ENCODE measurements around the gene MGAT5. TPM values are rescaled to one million over a fixed set of nuclear protein-coding genes. Genes with fewer than 3 reads are reported as not detected.

Gene MGAT5, protein sequence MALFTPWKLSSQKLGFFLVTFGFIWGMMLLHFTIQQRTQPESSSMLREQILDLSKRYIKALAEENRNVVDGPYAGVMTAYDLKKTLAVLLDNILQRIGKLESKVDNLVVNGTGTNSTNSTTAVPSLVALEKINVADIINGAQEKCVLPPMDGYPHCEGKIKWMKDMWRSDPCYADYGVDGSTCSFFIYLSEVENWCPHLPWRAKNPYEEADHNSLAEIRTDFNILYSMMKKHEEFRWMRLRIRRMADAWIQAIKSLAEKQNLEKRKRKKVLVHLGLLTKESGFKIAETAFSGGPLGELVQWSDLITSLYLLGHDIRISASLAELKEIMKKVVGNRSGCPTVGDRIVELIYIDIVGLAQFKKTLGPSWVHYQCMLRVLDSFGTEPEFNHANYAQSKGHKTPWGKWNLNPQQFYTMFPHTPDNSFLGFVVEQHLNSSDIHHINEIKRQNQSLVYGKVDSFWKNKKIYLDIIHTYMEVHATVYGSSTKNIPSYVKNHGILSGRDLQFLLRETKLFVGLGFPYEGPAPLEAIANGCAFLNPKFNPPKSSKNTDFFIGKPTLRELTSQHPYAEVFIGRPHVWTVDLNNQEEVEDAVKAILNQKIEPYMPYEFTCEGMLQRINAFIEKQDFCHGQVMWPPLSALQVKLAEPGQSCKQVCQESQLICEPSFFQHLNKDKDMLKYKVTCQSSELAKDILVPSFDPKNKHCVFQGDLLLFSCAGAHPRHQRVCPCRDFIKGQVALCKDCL
- 10 to 100 TPM in 2 of 4 donors, 1 to 10 TPM in 2; 5.6 to 27.4 (median 12.3) TPM for polyA plus RNA-seq
- long read RNA-seq, donor 1, result 0 reads
- long read RNA-seq, donor 2, partial matches to known transcripts, result 0 of 1 reads
- long read RNA-seq, donor 2, other reads (novel, unspliced or antisense), result 0 of 1 reads
- long read RNA-seq, donor 3, result 0 reads
- long read RNA-seq, donor 4, result 0 reads
- long read RNA-seq, donor 5, result 0 reads
- long read RNA-seq, donor 6, result 0 reads
- long read RNA-seq, donor 7, result 0 reads
- long read RNA-seq, donor 8, result 0 reads
- long read RNA-seq, donor 9, result 0 reads
- long read RNA-seq, donor 10, full-length matches to known transcripts, result 3 of 3 reads
- long read RNA-seq, donor 10, partial matches to known transcripts, result 0 of 3 reads
- long read RNA-seq, donor 10, other reads (novel, unspliced or antisense), result 0 of 3 reads

- Histone ChIP-seq H3K36me3 (ENCODE audit: control insufficient read depth in 3 of 3, insufficient read depth in 2 of 3, low read depth in 1 of 3, low read length in 3 of 3) (peaks cover 3 to 13% (median 8%) of the 10 kb centered on the region in 3 donors), H3K27me3 (ENCODE audit: control insufficient read depth in 3 of 3, insufficient read depth in 3 of 3, low read length in 3 of 3) (no peaks in the 10 kb centered on the region), H3K4me1 (ENCODE audit: control insufficient read depth in 3 of 3, insufficient read depth in 2 of 3, low read depth in 1 of 3, low read length in 2 of 3) (peaks cover 0 to 27% (median 8%) of the 10 kb centered on the region in 3 donors), H3K4me3 (ENCODE audit: low read depth in 1 of 3, low read length in 3 of 3) (no peak within 1 kb of the TSS), H3K9me3 (ENCODE audit: control insufficient read depth in 2 of 2, insufficient read depth in 1 of 2, low read depth in 1 of 2, low read length in 1 of 2) (no peaks in the 10 kb centered on the region), H3K27ac (ENCODE audit: low read depth in 1 of 3, low read length in 2 of 3) (peak within 1 kb of the TSS in 1 of 3 donors; percentile 14)
- DNase-seq (no peak), FAIRE-seq (no peak)
- 9 to 30% (median 19%) methylated on average over 4 of the region's 4 CpGs for WGBS, 3 donors
These were observed at the start of gene MGAT5 for GRCh38 chr2:134253804-134254203. TSS of gene MGAT5 (plus strand) at chr2:134254072. CDS start at chr2:134254404, 332 bp downstream.

DNA sequence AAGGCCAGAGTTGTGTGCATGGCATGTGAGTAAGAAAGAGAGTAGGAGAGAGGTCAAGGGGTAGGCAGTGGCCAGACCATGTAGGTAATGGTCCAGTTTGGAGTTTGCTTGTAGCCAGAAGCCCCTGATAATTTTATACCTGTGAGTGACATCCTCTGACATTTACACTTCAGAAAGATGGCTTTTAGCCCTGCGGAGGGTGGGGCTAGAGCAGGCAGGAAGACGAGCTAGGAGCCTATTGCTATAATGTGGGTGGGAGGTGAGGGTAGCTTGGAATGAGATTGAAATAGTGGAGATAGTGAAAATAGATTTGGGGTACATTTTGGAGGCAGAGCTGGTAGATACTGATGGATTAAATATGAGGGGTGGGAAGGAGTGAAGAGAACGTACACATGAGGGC is 48.8 kb upstream of the MGAT5 start:
- no peaks in the 10 kb centered on the region for H3K36me3 ChIP-seq (ENCODE audit: control insufficient read depth in 3 of 3, insufficient read depth in 2 of 3, low read depth in 1 of 3, low read length in 3 of 3)
- peaks cover 3 to 16% (median 7%) of the 10 kb centered on the region in 3 donors for H3K4me1 ChIP-seq (ENCODE audit: control insufficient read depth in 3 of 3, insufficient read depth in 2 of 3, low read depth in 1 of 3, low read length in 2 of 3)
- no peaks in the 10 kb centered on the region for H3K27me3 ChIP-seq (ENCODE audit: control insufficient read depth in 3 of 3, insufficient read depth in 3 of 3, low read length in 3 of 3)
- H3K9me3 ChIP-seq (ENCODE audit: control insufficient read depth in 2 of 2, insufficient read depth in 1 of 2, low read depth in 1 of 2, low read length in 1 of 2), result no peaks in the 10 kb centered on the region
- no peak for DNase-seq
- 84 to 91% (median 87%) methylated on average over 3 of the region's 3 CpGs for WGBS, 3 donors
- no peak overlapping the region for H3K4me3 ChIP-seq (ENCODE audit: low read depth in 1 of 3, low read length in 3 of 3)
- FAIRE-seq, result no peak
- no peak overlapping the region for H3K27ac ChIP-seq (ENCODE audit: low read depth in 1 of 3, low read length in 2 of 3)

DNA sequence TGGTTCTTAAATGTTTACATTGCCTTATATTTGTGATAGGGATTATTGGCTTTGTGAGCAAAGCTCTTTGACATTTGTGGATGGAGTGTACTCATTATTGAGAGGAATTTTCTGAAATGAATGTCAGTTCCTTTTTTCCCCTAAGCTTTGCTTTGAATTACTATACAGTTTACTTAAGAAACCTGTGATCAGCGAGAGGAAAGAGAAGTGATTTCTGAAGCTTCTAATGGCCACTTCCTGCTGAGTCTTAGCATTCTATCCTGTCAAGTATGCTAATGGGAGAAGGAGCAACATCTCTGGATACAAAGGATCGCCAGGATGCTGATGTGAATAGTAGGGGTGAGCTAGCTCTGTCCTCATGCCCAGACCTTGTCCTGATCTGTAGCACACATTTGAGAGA is 47.8 kb upstream of the MGAT5 start:
- Histone ChIP-seq H3K4me1 (ENCODE audit: control insufficient read depth in 3 of 3, insufficient read depth in 2 of 3, low read depth in 1 of 3, low read length in 2 of 3) (peaks cover 3 to 16% (median 7%) of the 10 kb centered on the region in 3 donors), H3K36me3 (ENCODE audit: control insufficient read depth in 3 of 3, insufficient read depth in 2 of 3, low read depth in 1 of 3, low read length in 3 of 3) (no peaks in the 10 kb centered on the region), H3K9me3 (ENCODE audit: control insufficient read depth in 2 of 2, insufficient read depth in 1 of 2, low read depth in 1 of 2, low read length in 1 of 2) (no peaks in the 10 kb centered on the region), H3K27ac (ENCODE audit: low read depth in 1 of 3, low read length in 2 of 3) (no peak overlapping the region), H3K4me3 (ENCODE audit: low read depth in 1 of 3, low read length in 3 of 3) (no peak overlapping the region), H3K27me3 (ENCODE audit: control insufficient read depth in 3 of 3, insufficient read depth in 3 of 3, low read length in 3 of 3) (no peaks in the 10 kb centered on the region)
- no peak for FAIRE-seq
- 63 to 77% (median 65%) methylated on average over 2 of the region's 2 CpGs for WGBS, 3 donors
- DNase-seq, result no peak

GRCh38 chr2:134206573-134206972 is 47.3 kb upstream of the MGAT5 start:
- 73 to 82% (median 80%) methylated on average over 5 of the region's 5 CpGs for WGBS, 3 donors
- H3K27me3 ChIP-seq (ENCODE audit: control insufficient read depth in 3 of 3, insufficient read depth in 3 of 3, low read length in 3 of 3), result no peaks in the 10 kb centered on the region
- FAIRE-seq (no peak), DNase-seq (no peak)
- H3K36me3 ChIP-seq (ENCODE audit: control insufficient read depth in 3 of 3, insufficient read depth in 2 of 3, low read depth in 1 of 3, low read length in 3 of 3), result no peaks in the 10 kb centered on the region
- no peak overlapping the region for H3K4me3 ChIP-seq (ENCODE audit: low read depth in 1 of 3, low read length in 3 of 3)
- peak overlapping the region in 1 of 3 donors; percentile 41 for H3K27ac ChIP-seq (ENCODE audit: low read depth in 1 of 3, low read length in 2 of 3)
- H3K4me1 ChIP-seq (ENCODE audit: control insufficient read depth in 3 of 3, insufficient read depth in 2 of 3, low read depth in 1 of 3, low read length in 2 of 3), result peaks cover 3 to 16% (median 7%) of the 10 kb centered on the region in 3 donors
- no peaks in the 10 kb centered on the region for H3K9me3 ChIP-seq (ENCODE audit: control insufficient read depth in 2 of 2, insufficient read depth in 1 of 2, low read depth in 1 of 2, low read length in 1 of 2)

DNA sequence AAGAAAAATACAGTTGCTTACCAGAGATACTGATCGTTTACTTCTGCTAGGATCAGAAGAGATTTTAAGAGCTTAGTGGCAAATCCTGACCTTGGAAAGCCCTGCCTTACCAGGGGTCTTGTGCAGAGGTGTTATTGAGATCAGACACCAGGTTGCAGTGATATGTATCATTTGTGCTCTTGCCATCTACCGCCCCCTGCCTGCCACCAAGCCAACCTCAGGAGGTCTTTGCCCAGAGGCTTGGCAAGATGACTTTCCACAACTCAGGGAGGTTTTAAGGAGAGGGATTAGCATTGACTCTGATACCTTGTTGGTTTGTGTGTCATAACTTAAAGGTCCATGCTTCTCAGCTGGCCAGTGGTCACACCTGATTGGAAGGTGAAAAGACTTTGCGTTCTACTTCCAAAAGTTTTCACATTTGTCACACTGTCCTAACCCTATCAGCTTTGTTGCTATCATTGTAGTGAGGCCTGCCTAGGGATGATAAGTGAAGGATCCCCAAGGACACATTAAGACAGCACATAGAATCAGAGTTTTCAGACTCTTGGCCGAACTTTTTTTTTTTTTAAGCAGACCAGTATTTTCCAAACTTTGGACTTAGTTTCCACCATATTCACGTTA is 46.2 kb upstream of the MGAT5 start:
- FAIRE-seq (no peak), DNase-seq (peak; percentile 71)
- Histone ChIP-seq H3K9me3 (ENCODE audit: control insufficient read depth in 2 of 2, insufficient read depth in 1 of 2, low read depth in 1 of 2, low read length in 1 of 2) (no peaks in the 10 kb centered on the region), H3K36me3 (ENCODE audit: control insufficient read depth in 3 of 3, insufficient read depth in 2 of 3, low read depth in 1 of 3, low read length in 3 of 3) (no peaks in the 10 kb centered on the region), H3K4me1 (ENCODE audit: control insufficient read depth in 3 of 3, insufficient read depth in 2 of 3, low read depth in 1 of 3, low read length in 2 of 3) (peaks cover 3 to 14% (median 6%) of the 10 kb centered on the region in 3 donors), H3K27ac (ENCODE audit: low read depth in 1 of 3, low read length in 2 of 3) (no peak overlapping the region), H3K4me3 (ENCODE audit: low read depth in 1 of 3, low read length in 3 of 3) (no peak overlapping the region), H3K27me3 (ENCODE audit: control insufficient read depth in 3 of 3, insufficient read depth in 3 of 3, low read length in 3 of 3) (no peaks in the 10 kb centered on the region)
- WGBS, 3 donors, result 43 to 64% (median 51%) methylated on average over 5 of the region's 5 CpGs

GRCh38 chr2:134208825-134209224 is 45.0 kb upstream of the MGAT5 start:
- no peaks in the 10 kb centered on the region for H3K36me3 ChIP-seq (ENCODE audit: control insufficient read depth in 3 of 3, insufficient read depth in 2 of 3, low read depth in 1 of 3, low read length in 3 of 3)
- DNase-seq (no peak), FAIRE-seq (no peak)
- WGBS, 3 donors, result 74 to 80% (median 77%) methylated on average over 2 of the region's 2 CpGs
- H3K27ac ChIP-seq (ENCODE audit: low read depth in 1 of 3, low read length in 2 of 3), result no peak overlapping the region
- no peaks in the 10 kb centered on the region for H3K9me3 ChIP-seq (ENCODE audit: control insufficient read depth in 2 of 2, insufficient read depth in 1 of 2, low read depth in 1 of 2, low read length in 1 of 2)
- no peak overlapping the region for H3K4me3 ChIP-seq (ENCODE audit: low read depth in 1 of 3, low read length in 3 of 3)
- no peaks in the 10 kb centered on the region for H3K27me3 ChIP-seq (ENCODE audit: control insufficient read depth in 3 of 3, insufficient read depth in 3 of 3, low read length in 3 of 3)
- peaks cover 3 to 12% (median 6%) of the 10 kb centered on the region in 3 donors for H3K4me1 ChIP-seq (ENCODE audit: control insufficient read depth in 3 of 3, insufficient read depth in 2 of 3, low read depth in 1 of 3, low read length in 2 of 3)

DNA sequence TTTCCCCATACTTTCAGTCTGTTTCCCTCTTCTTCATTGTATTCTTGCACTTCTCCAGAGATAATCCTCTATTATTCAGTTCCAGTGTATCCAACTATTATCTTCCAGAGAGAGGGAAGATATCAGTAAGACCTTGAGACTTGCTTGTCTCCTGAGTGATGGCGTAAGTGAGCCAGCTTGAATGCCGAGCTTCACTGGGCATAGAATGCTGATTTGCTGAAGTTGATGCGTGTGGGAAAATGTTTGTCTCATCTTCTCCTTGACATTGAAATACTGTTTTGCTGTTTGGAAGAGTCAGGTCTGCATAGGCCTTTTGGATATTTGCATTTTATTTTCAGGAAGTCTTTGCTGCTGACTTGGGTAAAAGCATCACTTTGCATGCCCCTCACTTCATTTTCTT is 41.1 kb upstream of the MGAT5 start:
- FAIRE-seq (no peak), DNase-seq (no peak)
- peaks cover 0 to 9% (median 6%) of the 10 kb centered on the region in 3 donors for H3K4me1 ChIP-seq (ENCODE audit: control insufficient read depth in 3 of 3, insufficient read depth in 2 of 3, low read depth in 1 of 3, low read length in 2 of 3)
- no peak overlapping the region for H3K27ac ChIP-seq (ENCODE audit: low read depth in 1 of 3, low read length in 2 of 3)
- H3K27me3 ChIP-seq (ENCODE audit: control insufficient read depth in 3 of 3, insufficient read depth in 3 of 3, low read length in 3 of 3), result no peaks in the 10 kb centered on the region
- no peak overlapping the region for H3K4me3 ChIP-seq (ENCODE audit: low read depth in 1 of 3, low read length in 3 of 3)
- H3K36me3 ChIP-seq (ENCODE audit: control insufficient read depth in 3 of 3, insufficient read depth in 2 of 3, low read depth in 1 of 3, low read length in 3 of 3), result no peaks in the 10 kb centered on the region
- whole genome bisulfite sequencing, 3 donors, result 89 to 94% (median 90%) methylated on average over 3 of the region's 3 CpGs
- no peaks in the 10 kb centered on the region for H3K9me3 ChIP-seq (ENCODE audit: control insufficient read depth in 2 of 2, insufficient read depth in 1 of 2, low read depth in 1 of 2, low read length in 1 of 2)

All from small intestine (tissue), 16 donors.